ENCODE results near the gene NKD2. TPM values are rescaled to one million over a fixed set of nuclear protein-coding genes. Genes with fewer than 3 reads are reported as not detected.
A peak's percentile ranks its signal among the peaks of the same experiment; 100 is the strongest.

Gene NKD2
- total and polyA plus RNA-seq, 9 of the 15 experiments (the other 6 are each of a cell fraction or from before 2014, with no cell fraction given), result 0.09 to 0.64 (median 0.27) TPM; not detected in 5

DNA sequence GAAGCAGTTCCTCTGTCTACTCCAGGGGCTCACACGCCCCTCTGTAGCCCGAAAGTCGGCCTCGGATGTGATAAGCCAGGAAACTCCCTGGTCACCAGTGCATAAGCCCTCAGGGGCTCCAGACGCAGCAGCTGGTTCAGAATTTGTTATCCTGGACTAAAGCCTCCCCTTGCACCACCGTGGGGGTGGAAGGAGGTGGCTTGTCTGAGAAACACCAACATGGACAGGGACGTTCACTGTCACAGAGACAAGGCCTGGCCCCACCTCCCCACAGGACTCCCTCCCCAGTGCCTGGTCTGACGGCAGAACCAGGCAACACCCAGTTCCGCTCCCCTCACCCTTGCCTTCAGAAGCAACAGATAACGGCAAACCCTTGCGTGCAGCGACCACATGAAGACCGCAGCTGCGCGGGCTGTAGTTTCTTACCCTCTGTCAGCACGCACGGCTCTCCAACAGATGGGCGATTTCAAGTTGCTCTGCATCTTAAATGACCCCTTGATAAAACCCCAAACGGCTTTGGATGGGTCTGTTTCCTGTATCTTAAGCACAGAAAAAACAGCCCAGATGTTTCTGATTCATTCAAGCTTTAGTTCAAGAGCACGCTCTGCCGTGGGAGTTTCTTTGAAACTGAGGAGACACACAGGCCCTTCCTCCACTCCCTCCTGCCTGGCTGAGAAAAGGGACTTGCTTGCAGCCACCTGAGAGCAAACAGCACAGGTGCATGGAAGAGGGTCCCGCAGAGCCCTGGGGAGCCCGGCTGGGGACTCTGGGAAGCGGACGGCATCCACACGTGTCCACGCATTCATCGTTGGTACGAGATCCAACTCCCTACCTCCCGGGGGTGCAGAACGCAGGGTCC is 44.7 kb upstream of the NKD2 start (continued):
- TF ChIP-seq, protein P1, sequence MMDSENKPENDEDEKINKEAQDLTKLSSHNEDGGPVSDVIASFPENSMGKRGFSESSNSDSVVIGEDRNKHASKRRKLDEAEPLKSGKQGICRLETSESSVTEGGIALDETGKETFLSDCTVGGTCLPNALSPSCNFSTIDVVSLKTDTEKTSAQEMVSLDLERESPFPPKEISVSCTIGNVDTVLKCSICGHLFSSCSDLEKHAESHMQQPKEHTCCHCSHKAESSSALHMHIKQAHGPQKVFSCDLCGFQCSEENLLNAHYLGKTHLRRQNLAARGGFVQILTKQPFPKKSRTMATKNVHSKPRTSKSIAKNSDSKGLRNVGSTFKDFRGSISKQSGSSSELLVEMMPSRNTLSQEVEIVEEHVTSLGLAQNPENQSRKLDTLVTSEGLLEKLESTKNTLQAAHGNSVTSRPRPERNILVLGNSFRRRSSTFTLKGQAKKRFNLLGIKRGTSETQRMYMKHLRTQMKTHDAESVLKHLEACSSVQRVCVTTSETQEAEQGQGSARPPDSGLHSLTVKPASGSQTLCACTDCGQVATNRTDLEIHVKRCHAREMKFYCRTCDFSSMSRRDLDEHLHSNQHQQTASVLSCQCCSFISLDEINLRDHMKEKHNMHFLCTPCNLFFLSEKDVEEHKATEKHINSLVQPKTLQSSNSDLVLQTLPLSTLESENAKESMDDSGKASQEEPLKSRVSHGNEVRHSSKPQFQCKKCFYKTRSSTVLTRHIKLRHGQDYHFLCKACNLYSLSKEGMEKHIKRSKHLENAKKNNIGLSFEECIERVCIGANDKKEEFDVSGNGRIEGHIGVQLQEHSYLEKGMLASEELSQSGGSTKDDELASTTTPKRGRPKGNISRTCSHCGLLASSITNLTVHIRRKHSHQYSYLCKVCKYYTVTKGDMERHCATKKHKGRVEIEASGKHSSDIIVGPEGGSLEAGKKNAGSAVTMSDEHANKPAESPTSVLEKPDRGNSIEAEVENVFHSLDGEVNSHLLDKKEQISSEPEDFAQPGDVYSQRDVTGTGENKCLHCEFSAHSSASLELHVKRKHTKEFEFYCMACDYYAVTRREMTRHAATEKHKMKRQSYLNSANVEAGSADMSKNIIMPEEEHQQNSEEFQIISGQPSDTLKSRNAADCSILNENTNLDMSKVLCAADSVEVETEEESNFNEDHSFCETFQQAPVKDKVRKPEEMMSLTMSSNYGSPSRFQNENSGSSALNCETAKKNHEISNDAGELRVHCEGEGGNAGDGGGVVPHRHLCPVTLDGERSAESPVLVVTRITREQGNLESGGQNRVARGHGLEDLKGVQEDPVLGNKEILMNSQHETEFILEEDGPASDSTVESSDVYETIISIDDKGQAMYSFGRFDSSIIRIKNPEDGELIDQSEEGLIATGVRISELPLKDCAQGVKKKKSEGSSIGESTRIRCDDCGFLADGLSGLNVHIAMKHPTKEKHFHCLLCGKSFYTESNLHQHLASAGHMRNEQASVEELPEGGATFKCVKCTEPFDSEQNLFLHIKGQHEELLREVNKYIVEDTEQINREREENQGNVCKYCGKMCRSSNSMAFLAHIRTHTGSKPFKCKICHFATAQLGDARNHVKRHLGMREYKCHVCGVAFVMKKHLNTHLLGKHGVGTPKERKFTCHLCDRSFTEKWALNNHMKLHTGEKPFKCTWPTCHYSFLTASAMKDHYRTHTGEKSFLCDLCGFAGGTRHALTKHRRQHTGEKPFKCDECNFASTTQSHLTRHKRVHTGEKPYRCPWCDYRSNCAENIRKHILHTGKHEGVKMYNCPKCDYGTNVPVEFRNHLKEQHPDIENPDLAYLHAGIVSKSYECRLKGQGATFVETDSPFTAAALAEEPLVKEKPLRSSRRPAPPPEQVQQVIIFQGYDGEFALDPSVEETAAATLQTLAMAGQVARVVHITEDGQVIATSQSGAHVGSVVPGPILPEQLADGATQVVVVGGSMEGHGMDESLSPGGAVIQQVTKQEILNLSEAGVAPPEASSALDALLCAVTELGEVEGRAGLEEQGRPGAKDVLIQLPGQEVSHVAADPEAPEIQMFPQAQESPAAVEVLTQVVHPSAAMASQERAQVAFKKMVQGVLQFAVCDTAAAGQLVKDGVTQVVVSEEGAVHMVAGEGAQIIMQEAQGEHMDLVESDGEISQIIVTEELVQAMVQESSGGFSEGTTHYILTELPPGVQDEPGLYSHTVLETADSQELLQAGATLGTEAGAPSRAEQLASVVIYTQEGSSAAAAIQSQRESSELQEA (IDR thresholded peaks at IDR 0.05; ENCODE audit: low read depth), result no peak
- no peak for TF ChIP-seq MIER1 (IDR thresholded peaks at IDR 0.05; ENCODE audit: low read depth)
- TF ChIP-seq SP1 (CRISPR knock-in tag; IDR thresholded peaks at IDR 0.05), result no peak
- TF ChIP-seq, protein P2, sequence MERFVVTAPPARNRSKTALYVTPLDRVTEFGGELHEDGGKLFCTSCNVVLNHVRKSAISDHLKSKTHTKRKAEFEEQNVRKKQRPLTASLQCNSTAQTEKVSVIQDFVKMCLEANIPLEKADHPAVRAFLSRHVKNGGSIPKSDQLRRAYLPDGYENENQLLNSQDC (CRISPR knock-in tag; IDR thresholded peaks at IDR 0.05), result no peak
- no peak for TF ChIP-seq MCM2 (IDR thresholded peaks at IDR 0.05; ENCODE audit: low read depth)
- TF ChIP-seq, protein P3, sequence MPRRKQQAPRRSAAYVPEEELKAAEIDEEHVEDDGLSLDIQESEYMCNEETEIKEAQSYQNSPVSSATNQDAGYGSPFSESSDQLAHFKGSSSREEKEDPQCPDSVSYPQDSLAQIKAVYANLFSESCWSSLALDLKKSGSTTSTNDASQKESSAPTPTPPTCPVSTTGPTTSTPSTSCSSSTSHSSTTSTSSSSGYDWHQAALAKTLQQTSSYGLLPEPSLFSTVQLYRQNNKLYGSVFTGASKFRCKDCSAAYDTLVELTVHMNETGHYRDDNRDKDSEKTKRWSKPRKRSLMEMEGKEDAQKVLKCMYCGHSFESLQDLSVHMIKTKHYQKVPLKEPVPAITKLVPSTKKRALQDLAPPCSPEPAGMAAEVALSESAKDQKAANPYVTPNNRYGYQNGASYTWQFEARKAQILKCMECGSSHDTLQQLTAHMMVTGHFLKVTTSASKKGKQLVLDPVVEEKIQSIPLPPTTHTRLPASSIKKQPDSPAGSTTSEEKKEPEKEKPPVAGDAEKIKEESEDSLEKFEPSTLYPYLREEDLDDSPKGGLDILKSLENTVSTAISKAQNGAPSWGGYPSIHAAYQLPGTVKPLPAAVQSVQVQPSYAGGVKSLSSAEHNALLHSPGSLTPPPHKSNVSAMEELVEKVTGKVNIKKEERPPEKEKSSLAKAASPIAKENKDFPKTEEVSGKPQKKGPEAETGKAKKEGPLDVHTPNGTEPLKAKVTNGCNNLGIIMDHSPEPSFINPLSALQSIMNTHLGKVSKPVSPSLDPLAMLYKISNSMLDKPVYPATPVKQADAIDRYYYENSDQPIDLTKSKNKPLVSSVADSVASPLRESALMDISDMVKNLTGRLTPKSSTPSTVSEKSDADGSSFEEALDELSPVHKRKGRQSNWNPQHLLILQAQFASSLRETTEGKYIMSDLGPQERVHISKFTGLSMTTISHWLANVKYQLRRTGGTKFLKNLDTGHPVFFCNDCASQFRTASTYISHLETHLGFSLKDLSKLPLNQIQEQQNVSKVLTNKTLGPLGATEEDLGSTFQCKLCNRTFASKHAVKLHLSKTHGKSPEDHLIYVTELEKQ (CRISPR knock-in tag; IDR thresholded peaks at IDR 0.05), result no peak
- TF ChIP-seq SPI1 (IDR thresholded peaks at IDR 0.05; ENCODE audit: borderline replicate concordance, low read depth, low read length), result peak; percentile 76

Data from K562 (cell line).